ENCODE measurements around the gene HRAS. TPM values are rescaled to one million over a fixed set of nuclear protein-coding genes. Genes with fewer than 3 reads are reported as not detected.

The HRAS gene
- total and polyA plus RNA-seq, 10 donors, result 16.6 to 90.9 (median 31.2) TPM

- Histone ChIP-seq H3K9me3 (no peaks in the 10 kb centered on the region), H3K4me3 (peak overlapping the region in 2 of 8 donors; percentile 46 to 79), H3K27ac (peak overlapping the region in 6 of 8 donors; percentile 79 to 100 (median 85)), H3K4me1 (peaks cover 21 to 58% (median 47%) of the 10 kb centered on the region in 6 donors), H3K36me3 (peaks cover 11 to 48% (median 44%) of the 10 kb centered on the region in 6 donors), H3K27me3 (replicated peaks in 1 of 7) (no peaks in the 10 kb centered on the region)
- no peak for DNase-seq
- no peak for TF ChIP-seq CTCF (IDR thresholded peaks at IDR 0.05 in 8 of 11, conservative IDR thresholded peaks at IDR 0.05 in 3 of 11)
- no peak for TF ChIP-seq POLR2A (IDR thresholded peaks at IDR 0.05)
- no peak for TF ChIP-seq POLR2AphosphoS5 (IDR thresholded peaks at IDR 0.05)
- 53 to 94% (median 68%) methylated on average over 6 to 10 of the region's 10 CpGs for WGBS, 5 donors
- intact Hi-C loops (cut with DNase I; ENCODE audit: low total_unique reads), result no loop called here
These were observed 32.8 kb downstream of the HRAS start for GRCh38 chr11:502288-503178.

DNA sequence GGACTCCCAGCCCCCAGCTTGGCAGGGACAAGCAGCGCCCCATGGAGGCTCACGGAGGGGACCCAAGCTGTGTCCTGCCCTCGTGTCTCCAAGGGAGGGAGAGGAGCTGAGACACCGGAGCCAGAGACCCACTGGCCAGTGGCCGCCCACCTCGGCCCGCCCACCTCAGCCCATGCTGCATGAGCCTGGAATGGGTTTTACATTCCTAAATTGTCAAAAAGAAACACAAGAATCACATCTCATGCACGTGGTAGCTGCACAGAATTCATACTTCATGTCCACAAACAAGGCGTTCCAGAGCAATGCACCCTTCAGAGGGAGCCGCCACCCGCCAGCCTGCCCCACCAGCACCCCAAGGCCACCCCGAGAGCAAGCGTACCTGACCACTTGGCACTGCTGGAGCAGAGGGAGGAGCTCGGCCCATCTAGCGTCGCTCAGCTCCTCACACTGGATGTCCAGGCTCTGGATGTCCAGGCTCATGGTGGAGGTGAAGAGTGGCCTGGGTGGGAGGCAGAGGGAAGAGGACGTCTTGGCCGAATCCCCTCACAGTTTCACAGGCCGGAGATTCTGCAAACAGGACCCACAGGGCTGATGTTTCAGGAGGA lies 33.6 kb downstream of the HRAS start:
- H3K9me3 ChIP-seq, result no peaks in the 10 kb centered on the region
- intact Hi-C loops (cut with DNase I; ENCODE audit: low total_unique reads), result no loop called here
- peaks cover 11 to 55% (median 52%) of the 10 kb centered on the region in 6 donors for H3K36me3 ChIP-seq
- TF ChIP-seq CTCF (IDR thresholded peaks at IDR 0.05 in 8 of 11, conservative IDR thresholded peaks at IDR 0.05 in 3 of 11) (no peak), POLR2AphosphoS5 (IDR thresholded peaks at IDR 0.05) (no peak), POLR2A (IDR thresholded peaks at IDR 0.05) (no peak)
- no peak for DNase-seq
- H3K4me3 ChIP-seq, result no peak overlapping the region
- peaks cover 21 to 55% (median 45%) of the 10 kb centered on the region in 6 donors for H3K4me1 ChIP-seq
- no peaks in the 10 kb centered on the region for H3K27me3 ChIP-seq (replicated peaks in 1 of 7)
- WGBS, 5 donors, result 78 to 92% (median 86%) methylated on average over 16 to 19 of the region's 19 CpGs
- peak overlapping the region in 2 of 8 donors; percentile 86 to 95 for H3K27ac ChIP-seq

DNA sequence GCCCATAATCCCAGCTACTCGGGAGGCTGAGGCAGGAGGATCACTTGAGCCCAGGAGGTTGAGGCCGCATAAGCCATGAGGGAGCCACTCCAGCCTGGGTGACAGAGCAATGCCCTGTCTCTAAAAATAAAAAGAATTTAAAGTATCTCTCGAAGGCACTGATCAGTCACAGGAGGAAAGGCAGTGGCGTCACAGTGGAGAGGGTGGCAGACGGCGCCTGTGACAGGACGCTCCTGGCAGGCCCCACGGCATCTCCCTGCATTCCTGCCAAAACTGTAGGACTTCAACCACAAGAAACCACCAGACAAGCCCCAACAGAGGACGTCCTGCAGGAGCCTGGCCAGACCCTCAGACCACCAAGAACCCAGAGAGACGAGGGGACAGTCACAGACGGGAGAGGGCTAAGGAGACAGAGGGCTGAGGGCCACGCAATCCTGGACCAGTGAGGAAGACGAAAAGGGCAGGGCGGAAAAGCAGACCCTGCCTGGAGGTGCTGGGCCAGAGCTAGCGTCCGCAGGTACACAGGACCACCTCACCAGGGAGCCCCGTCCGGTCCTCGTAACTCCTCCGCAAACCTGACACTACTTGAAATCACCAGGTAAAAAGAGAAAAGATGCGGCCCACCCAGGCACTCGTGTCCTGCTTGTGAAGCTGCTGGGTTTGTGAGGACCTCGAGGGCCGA lies 34.2 kb downstream of the HRAS start:
- no peak overlapping the region for H3K4me3 ChIP-seq
- no peak overlapping the region for H3K27ac ChIP-seq
- WGBS, 5 donors, result 90 to 96% (median 96%) methylated on average over 24 of the region's 24 CpGs
- DNase-seq, result no peak
- peaks cover 21 to 53% (median 43%) of the 10 kb centered on the region in 6 donors for H3K4me1 ChIP-seq
- peaks cover 11 to 62% (median 57%) of the 10 kb centered on the region in 6 donors for H3K36me3 ChIP-seq
- intact Hi-C loops (cut with DNase I; ENCODE audit: low total_unique reads), result no loop called here
- no peaks in the 10 kb centered on the region for H3K27me3 ChIP-seq (replicated peaks in 1 of 7)
- no peaks in the 10 kb centered on the region for H3K9me3 ChIP-seq
- no peak for TF ChIP-seq POLR2A (IDR thresholded peaks at IDR 0.05)
- no peak for TF ChIP-seq CTCF (IDR thresholded peaks at IDR 0.05 in 8 of 11, conservative IDR thresholded peaks at IDR 0.05 in 3 of 11)
- no peak for TF ChIP-seq POLR2AphosphoS5 (IDR thresholded peaks at IDR 0.05)

Data from spleen (tissue), 11 donors.